Measurements from ENCODE around the gene PSMD13.

- TF ChIP-seq, protein P1, sequence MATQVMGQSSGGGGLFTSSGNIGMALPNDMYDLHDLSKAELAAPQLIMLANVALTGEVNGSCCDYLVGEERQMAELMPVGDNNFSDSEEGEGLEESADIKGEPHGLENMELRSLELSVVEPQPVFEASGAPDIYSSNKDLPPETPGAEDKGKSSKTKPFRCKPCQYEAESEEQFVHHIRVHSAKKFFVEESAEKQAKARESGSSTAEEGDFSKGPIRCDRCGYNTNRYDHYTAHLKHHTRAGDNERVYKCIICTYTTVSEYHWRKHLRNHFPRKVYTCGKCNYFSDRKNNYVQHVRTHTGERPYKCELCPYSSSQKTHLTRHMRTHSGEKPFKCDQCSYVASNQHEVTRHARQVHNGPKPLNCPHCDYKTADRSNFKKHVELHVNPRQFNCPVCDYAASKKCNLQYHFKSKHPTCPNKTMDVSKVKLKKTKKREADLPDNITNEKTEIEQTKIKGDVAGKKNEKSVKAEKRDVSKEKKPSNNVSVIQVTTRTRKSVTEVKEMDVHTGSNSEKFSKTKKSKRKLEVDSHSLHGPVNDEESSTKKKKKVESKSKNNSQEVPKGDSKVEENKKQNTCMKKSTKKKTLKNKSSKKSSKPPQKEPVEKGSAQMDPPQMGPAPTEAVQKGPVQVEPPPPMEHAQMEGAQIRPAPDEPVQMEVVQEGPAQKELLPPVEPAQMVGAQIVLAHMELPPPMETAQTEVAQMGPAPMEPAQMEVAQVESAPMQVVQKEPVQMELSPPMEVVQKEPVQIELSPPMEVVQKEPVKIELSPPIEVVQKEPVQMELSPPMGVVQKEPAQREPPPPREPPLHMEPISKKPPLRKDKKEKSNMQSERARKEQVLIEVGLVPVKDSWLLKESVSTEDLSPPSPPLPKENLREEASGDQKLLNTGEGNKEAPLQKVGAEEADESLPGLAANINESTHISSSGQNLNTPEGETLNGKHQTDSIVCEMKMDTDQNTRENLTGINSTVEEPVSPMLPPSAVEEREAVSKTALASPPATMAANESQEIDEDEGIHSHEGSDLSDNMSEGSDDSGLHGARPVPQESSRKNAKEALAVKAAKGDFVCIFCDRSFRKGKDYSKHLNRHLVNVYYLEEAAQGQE (IDR thresholded peaks at IDR 0.05; ENCODE audit: insufficient read depth in 1 of 2, low read depth in 2 of 2, low read length in 2 of 2) = no peak
- TF ChIP-seq TAF1 (IDR thresholded peaks at IDR 0.05; ENCODE audit: borderline replicate concordance, insufficient read depth, low read length) = no peak
- no peak for TF ChIP-seq POLR2AphosphoS5 (IDR thresholded peaks at IDR 0.05; ENCODE audit: low read depth, low read length)
- TF ChIP-seq SIN3A (IDR thresholded peaks at IDR 0.05; ENCODE audit: borderline replicate concordance, insufficient read depth, low read length) = no peak
These were observed 36.4 kb upstream of the PSMD13 start for GRCh38 chr11:200224-201003.
